GM12873 (cell line): ENCODE measurements around the gene SEPHS2.

Experiments
- TF ChIP-seq, protein P1 (sequence below): IDR thresholded peaks from 2 replicates; pipeline ENCODE4 v1.5.1; 2012; ENCODE audit warnings: low read depth, mild to moderate bottlenecking, moderate library complexity, low read length, control low read depth; ENCODE audit not compliant: insufficient read depth; ENCODE audit errors: missing control alignments

Gene SEPHS2

DNA sequence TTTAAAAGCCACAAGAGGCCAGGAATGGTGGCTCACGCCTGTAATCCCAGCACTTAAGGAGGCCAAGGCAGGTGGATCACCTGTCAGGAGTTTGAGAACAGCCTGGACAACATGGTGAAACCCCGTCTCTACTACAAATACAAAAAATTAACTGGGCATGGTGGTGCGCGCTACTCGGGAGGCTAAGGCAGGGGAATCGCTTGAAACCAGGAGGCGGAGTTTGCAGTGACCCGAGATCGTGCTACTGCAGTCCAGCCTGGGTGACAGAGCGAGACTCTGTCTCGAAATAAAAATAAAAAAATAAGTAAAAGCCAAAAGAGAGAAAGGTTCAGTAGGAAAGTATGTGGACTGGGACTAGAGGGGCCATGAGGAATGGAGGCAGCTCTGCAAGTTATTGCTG, 13.8 kb upstream of the SEPHS2 start:
- TF ChIP-seq, protein P1, sequence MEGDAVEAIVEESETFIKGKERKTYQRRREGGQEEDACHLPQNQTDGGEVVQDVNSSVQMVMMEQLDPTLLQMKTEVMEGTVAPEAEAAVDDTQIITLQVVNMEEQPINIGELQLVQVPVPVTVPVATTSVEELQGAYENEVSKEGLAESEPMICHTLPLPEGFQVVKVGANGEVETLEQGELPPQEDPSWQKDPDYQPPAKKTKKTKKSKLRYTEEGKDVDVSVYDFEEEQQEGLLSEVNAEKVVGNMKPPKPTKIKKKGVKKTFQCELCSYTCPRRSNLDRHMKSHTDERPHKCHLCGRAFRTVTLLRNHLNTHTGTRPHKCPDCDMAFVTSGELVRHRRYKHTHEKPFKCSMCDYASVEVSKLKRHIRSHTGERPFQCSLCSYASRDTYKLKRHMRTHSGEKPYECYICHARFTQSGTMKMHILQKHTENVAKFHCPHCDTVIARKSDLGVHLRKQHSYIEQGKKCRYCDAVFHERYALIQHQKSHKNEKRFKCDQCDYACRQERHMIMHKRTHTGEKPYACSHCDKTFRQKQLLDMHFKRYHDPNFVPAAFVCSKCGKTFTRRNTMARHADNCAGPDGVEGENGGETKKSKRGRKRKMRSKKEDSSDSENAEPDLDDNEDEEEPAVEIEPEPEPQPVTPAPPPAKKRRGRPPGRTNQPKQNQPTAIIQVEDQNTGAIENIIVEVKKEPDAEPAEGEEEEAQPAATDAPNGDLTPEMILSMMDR, result no peak

DNA sequence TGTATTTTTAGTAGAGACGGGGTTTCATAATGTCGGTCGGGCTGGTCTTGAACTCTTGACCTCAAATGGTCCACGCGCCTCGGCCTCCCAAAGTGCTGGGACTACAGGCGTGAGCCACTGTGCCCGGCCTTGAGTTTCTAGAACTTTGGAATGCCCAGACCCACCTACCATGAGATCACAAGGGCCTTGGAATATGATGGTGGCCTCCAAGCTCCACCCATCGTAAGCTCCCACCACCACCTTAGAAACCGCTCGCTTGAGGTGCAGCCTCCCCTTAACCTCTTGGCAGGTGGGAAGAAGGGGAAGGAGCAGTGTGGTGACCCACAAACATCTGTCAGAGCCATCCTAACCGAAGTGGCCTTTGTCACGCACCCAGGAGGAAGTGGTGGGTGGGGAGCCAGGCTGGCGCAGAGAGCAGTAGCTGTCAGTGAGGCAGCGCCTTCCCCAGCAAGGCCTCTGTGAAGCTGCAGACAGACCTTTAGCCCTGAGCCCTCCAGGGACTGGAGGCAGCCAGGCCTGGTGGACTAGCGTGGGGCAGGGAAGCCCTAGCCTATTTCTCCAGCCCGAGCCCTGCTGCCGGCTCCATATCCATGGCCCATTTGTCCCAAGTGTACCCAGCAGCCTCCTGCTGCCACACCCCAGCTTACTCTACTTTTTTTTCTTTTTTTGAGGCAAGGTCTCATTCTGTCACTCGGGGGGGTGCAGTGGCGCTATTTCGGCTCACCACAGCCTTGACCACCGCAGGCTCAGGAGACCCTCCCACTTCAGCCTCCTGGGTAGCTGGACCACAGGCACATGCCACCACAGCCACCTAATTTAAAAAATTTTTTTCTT, 13.1 kb upstream of the SEPHS2 start:
- TF ChIP-seq, protein P1, result no peak

DNA sequence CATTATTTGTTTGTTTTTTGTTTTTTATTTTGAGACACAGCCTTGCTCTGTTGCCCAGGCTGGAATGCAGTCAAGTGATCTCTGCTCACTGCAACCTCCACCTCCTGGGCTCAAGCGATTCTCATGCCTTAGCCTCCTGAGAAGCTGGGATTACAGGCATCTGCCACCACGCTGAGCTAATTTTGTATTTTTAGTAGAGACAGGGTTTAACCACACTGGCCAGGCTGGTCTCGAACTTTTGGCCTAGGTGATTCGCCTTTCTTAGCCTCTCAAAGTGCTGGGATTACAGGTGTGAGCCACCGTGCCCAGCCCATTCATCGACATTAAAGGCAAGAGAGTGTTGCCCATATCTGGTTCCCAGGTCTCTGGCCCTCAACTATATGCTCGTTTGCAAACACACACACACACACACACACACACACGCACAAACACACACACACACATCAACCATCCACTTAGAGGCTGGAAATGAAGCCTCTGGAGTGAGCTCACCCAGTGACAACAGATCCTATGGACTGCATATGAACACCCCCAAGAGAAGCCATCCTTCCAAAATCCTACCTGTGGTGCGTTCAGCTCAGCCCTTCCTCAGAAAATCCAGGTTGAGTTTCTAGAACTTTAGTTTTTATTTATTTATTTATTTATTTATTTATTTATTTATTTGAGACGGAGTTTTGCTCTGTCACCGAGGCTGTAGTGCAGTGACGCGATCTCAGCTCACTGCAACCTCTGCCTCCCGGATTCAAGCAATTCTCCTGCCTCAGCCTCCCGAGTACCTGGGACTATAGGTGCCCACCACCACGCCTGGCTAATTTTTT, 12.3 kb upstream of the SEPHS2 start:
- TF ChIP-seq, protein P1, result no peak

DNA sequence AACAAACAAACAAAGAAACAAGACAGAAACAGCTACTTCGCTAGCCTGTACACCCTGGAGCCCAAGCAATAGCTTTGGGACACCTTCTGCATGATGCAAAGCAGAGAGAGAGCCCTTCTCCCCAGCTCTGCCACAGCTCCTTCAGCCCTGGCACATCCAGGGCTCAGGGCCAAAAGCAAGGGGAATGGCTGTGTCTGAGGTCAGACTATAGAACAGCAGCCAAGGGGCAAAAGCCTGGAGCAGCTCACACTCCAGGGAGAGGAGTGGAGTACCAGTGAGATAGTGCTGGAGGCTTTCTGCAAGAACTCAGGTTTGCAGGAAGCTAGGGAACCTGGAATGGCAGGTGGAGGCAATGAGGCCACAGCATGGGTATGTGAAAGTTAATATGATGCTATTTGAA, 11.6 kb upstream of the SEPHS2 start:
- TF ChIP-seq, protein P1, result no peak

DNA sequence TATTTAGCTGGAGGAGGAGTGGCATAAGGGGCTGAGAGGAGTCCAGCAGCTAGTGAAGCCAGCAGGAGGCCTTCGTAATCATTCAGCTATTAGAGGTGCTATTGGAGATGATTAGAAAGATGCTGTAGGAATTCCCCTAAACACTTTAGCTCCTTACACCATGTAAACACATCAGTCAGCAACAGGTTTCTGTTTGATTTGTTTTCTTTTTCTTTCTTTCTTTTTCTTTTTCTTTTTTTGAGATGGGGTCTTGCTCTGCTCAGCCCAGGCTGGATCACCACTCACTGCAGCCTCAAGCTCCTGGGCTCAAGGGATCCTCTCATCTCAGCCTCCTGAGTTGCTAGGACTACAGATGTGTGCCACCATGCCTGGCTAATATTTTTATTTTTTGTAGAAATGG, 10.6 kb upstream of the SEPHS2 start:
- TF ChIP-seq, protein P1, result no peak

DNA sequence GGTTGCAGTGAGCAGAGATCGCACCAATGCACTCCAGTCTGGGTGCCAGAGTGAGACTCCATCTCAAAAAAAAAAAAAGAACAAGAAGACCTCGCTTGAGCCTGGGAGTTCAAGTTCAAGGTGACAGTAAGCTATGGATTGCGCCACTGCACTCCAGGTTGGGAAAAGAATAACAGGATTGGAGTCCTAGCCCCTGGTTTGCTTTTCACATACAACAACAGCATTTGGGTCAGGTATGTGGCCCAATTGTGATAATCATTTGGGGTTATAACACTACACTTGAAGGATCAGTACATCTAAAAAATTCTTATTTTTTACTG, 3.4 kb upstream of the SEPHS2 start:
- TF ChIP-seq, protein P1, result no peak

DNA sequence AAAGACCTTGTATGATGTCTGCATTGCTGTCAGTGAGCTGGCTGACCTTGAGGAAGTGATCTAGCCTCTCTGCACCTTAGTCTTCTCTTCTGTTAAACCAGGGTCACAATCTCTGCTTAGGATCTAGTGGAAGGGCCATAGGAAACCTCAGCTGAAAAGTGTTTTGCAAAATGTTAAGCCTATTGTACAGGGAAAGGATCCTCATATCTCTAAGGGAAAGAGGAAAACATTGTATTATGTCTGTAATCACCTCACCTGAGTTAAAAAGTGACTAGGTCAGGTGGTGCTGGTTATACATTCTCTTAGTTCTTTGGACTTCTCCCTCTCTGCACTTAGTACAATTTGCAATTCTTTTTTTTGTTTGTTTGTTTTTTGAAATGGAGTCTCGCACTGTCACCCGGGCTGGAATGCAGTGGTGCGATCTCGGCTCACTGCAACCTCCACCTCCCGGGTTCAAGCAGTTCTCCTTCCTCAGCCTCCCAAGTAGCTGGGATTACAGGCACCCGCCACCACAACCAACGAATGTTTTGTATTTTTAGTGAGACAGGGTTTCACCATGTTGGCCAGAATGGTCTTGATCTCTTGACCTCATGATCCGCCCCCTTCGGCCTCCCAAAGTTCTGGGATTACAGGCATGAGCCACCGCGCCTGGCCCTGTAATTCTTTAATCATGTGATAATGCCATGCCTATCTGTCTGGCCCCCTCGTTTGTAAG, 2.0 kb upstream of the SEPHS2 start:
- TF ChIP-seq, protein P1, result no peak
